IMR-90 (cell line): Measurements from ENCODE around the gene C17orf50. TPM values are rescaled to one million over a fixed set of nuclear protein-coding genes. Genes with fewer than 3 reads are reported as not detected.

Experiments
- ATAC-seq: fragments of 200-7000 bp; cut with Tn5 transposase; 2 replicates; pipeline ENCODE4 v1.9.1; 2020; ENCODE audit warnings: low read depth, mild to moderate bottlenecking, moderate library complexity
- BruUV-seq: library from RNA; stranded (reverse); fragments of 400-500 nt; replicated peaks from 2 replicates; lab custom pipeline; 2021; lab: Mats Ljungman, UMichigan
- CTCF ChIA-PET: fragments of 300-600 bp; formaldehyde crosslinking; extraction: SDS; loops from one replicate; lab custom pipeline; 2021; ENCODE audit warnings: antibody characterized with exemption; lab: Yijun Ruan, JAX
- POLR2A ChIA-PET: fragments of 300-600 bp; sonication (Branson Sonifier 250); formaldehyde crosslinking; loops from one replicate; lab custom pipeline; 2022; ENCODE audit warnings: antibody characterized with exemption; ENCODE audit not compliant: unreplicated experiment; lab: Charles Lee
- DNase-seq: peaks from one replicate; pipeline ENCODE4 v3.0.0; 2013
- H2AFZ ChIP-seq: replicated peaks from 2 replicates; pipeline ENCODE3; 2013; ENCODE audit warnings: low read length, mild to moderate bottlenecking; ENCODE audit not compliant: poor library complexity
- H2AK5ac ChIP-seq: 2 replicates; pipeline ENCODE4 v1.6.1; 2013; ENCODE audit warnings: low read depth, low read length, inconsistent platforms
- H2AK9ac ChIP-seq: replicated peaks from 2 replicates; pipeline ENCODE3; 2013; ENCODE audit warnings: mild to moderate bottlenecking, low read depth, low read length, moderate library complexity; ENCODE audit not compliant: poor library complexity
- H2BK120ac ChIP-seq: 2 replicates; pipeline ENCODE4 v1.6.1; 2013; ENCODE audit warnings: low read depth, low read length, inconsistent platforms
- H2BK15ac ChIP-seq: 3 replicates; pipeline ENCODE4 v1.6.1; 2013; ENCODE audit warnings: low read depth, low read length, inconsistent platforms
- H2BK20ac ChIP-seq: 2 replicates; pipeline ENCODE4 v1.6.1; 2013; ENCODE audit warnings: low read depth, mild to moderate bottlenecking, inconsistent platforms, low read length, moderate library complexity
- H2BK5ac ChIP-seq: 2 replicates; pipeline ENCODE4 v1.6.1; 2013; ENCODE audit warnings: mild to moderate bottlenecking, low read depth, low read length, inconsistent platforms; ENCODE audit not compliant: poor library complexity, severe bottlenecking
- H3K14ac ChIP-seq: replicated peaks from 2 replicates; pipeline ENCODE4 v1.6.1; 2013; ENCODE audit warnings: low read depth, low read length, inconsistent platforms
- H3K18ac ChIP-seq: 2 replicates; pipeline ENCODE4 v1.6.1; 2013; ENCODE audit warnings: low read depth, low read length, control low read depth
- H3K23ac ChIP-seq: 2 replicates; pipeline ENCODE4 v1.6.1; 2013; ENCODE audit warnings: low read depth, low read length, inconsistent platforms
- H3K27ac ChIP-seq: 2 replicates; pipeline ENCODE4 v1.5.1; 2013; ENCODE audit warnings: mild to moderate bottlenecking, control low read depth, low read length; ENCODE audit not compliant: insufficient read depth
- H3K27me3 ChIP-seq: 2 replicates; pipeline ENCODE4 v1.6.1; 2013; ENCODE audit warnings: low read length; ENCODE audit not compliant: control insufficient read depth, insufficient read depth
- H3K36me3 ChIP-seq: 2 replicates; pipeline ENCODE4 v1.6.1; 2013; ENCODE audit warnings: low read length, mixed read lengths; ENCODE audit not compliant: control insufficient read depth, insufficient read depth
- H3K4ac ChIP-seq: 2 replicates; pipeline ENCODE4 v1.6.1; 2013; ENCODE audit warnings: low read depth, low read length, inconsistent platforms
- H3K4me1 ChIP-seq: 2 replicates; pipeline ENCODE4 v1.6.1; 2013; ENCODE audit warnings: low read length, mixed read lengths; ENCODE audit not compliant: control insufficient read depth, insufficient read depth
- H3K4me2 ChIP-seq: 2 replicates; pipeline ENCODE4 v1.6.1; 2013; ENCODE audit warnings: low read depth, mild to moderate bottlenecking, control low read depth, low read length, moderate library complexity
- H3K4me3 ChIP-seq: 2 replicates; pipeline ENCODE4 v1.5.1; 2013; ENCODE audit warnings: low read depth, mild to moderate bottlenecking, control low read depth, low read length, moderate library complexity; ENCODE audit not compliant: insufficient read depth
- H3K56ac ChIP-seq: 2 replicates; pipeline ENCODE4 v1.6.1; 2013; ENCODE audit warnings: low read length, inconsistent platforms; ENCODE audit not compliant: insufficient read depth; ENCODE audit errors: extremely low read depth
- H3K79me1 ChIP-seq, 2 experiments: 2 replicates each; pipeline ENCODE4 v1.6.1; 2013; ENCODE audit warnings: low read length in 2 of 2, inconsistent platforms in 1 of 2, low read depth in 1 of 2
- H3K9ac ChIP-seq: 2 replicates; pipeline ENCODE4 v1.6.1; 2013; ENCODE audit warnings: low read depth, low read length, control low read depth
- H3K9me1 ChIP-seq: 2 replicates; pipeline ENCODE4 v1.6.1; 2013; ENCODE audit warnings: low read length, inconsistent platforms; ENCODE audit not compliant: insufficient read depth
- H3K9me3 ChIP-seq: 2 replicates; pipeline ENCODE4 v1.6.1; 2013; ENCODE audit warnings: low read length; ENCODE audit not compliant: control insufficient read depth, insufficient read depth
- H4K20me1 ChIP-seq: 2 replicates; pipeline ENCODE4 v1.6.1; 2013; ENCODE audit warnings: low read length, inconsistent platforms; ENCODE audit not compliant: insufficient read depth
- H4K5ac ChIP-seq: 2 replicates; pipeline ENCODE4 v1.6.1; 2013; ENCODE audit warnings: mild to moderate bottlenecking, low read depth, low read length, control low read depth
- H4K8ac ChIP-seq, 2 experiments: 2 replicates each; pipeline ENCODE4 v1.6.1; 2013; ENCODE audit warnings: low read depth in 2 of 2, low read length in 2 of 2, control low read depth in 1 of 2, inconsistent platforms in 1 of 2
- H4K91ac ChIP-seq: 2 replicates; pipeline ENCODE4 v1.6.1; 2013; ENCODE audit warnings: low read depth, low read length, inconsistent platforms; ENCODE audit not compliant: insufficient read depth
- CHD1 ChIP-seq: IDR thresholded peaks from 2 replicates; pipeline ENCODE4 v1.6.1; 2012; ENCODE audit warnings: low read depth, low read length, improper control_type of control experiment
- MAZ ChIP-seq: IDR thresholded peaks from 2 replicates; pipeline ENCODE4 v1.6.1; 2012; ENCODE audit warnings: low read depth, mild to moderate bottlenecking, low read length, improper control_type of control experiment, moderate library complexity, borderline replicate concordance
- NFE2L2 ChIP-seq: fragments of 150-350 bp; IDR thresholded peaks from 2 replicates; pipeline ENCODE4 v1.6.1; 2016; ENCODE audit warnings: low read depth, mild to moderate bottlenecking, low read length
- POLR2A ChIP-seq: IDR thresholded peaks from 2 replicates; pipeline ENCODE4 v1.6.1; 2012; ENCODE audit warnings: mild to moderate bottlenecking, low read depth, low read length
- RCOR1 ChIP-seq: IDR thresholded peaks from 2 replicates; pipeline ENCODE4 v1.6.1; 2012; ENCODE audit warnings: mild to moderate bottlenecking, low read length, improper control_type of control experiment; ENCODE audit not compliant: insufficient replicate concordance
- WGBS, 2 experiments: methylation state at CpG; one replicate each; pipeline versions ENCODE4 v1.1.5 to v1.1.7; 2013; ENCODE audit warnings: missing lambda C conversion rate in 2 of 2; ENCODE audit not compliant: insufficient read length in 1 of 2; ENCODE audit errors: extremely low coverage in 2 of 2; 5-methylcytosine and 5-hydroxymethylcytosine counted together
- dilution Hi-C: fragments of 300-500 bp; cut with HindIII; formaldehyde crosslinking; loops from one replicate; pipeline ENCODE4 v1.14.3; 2018; ENCODE audit warnings: low sequenced_read_pairs; ENCODE audit not compliant: unreplicated experiment
- in situ Hi-C: fragments of 300-500 bp; cut with MboI; formaldehyde crosslinking; loops from 3 replicates; pipeline ENCODE4 v1.14.3; 2019; ENCODE audit warnings: low sequenced_read_pairs, inconsistent platforms, mixed read lengths
- intact Hi-C: fragments of 100-400 bp; cut with micrococcal nuclease; formaldehyde crosslinking; loops from 2 replicates; pipeline ENCODE4 v1.10.0; 2022
- polyA plus RNA-seq, 3 experiments: library from polyadenylated mRNA; depleted of rRNA; stranded (reverse); fragments of >200 nt; gene quantifications; 2 replicates each; pipeline ENCODE4 v1.2.3, GENCODE V29; 2012; ENCODE audit warnings: low replicate concordance in 1 of 3
- total RNA-seq: library from RNA; depleted of rRNA; stranded (reverse); fragments of >200 nt; gene quantifications from 2 replicates; pipeline ENCODE4 v1.2.3, GENCODE V29; 2012

Gene C17orf50
- total and polyA plus RNA-seq, 2 of the 4 experiments (the other 2 are of a cell fraction): not detected

GRCh38 chr17:35773679-35774425 lies 13.2 kb downstream of the C17orf50 start (continued):
- TF ChIP-seq POLR2A: no peak

DNA sequence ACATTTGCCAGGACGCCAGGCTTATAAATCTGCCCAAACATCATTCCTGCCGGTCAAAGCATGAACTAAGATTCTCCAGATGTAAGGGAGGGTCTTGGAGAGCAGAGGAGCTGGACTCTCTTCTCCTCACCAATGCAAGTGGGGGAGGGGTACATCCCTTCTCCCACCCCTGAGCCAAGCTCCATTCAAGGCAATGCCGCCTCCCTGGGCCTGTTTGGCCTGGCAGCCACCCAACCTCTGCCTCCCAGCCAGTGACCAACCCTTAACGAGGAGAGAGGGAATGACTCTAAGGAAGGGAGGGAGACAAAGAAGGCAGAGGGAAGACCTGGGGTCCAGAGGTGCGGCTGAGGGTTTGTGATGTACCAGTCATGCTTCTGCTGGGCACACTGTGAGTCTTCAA lies 13.8 kb downstream of the C17orf50 start:
- Histone ChIP-seq H3K14ac (no peak overlapping the region), H2AK5ac (peak overlapping the region; percentile 46; the same call in 1 of the 2 replicates), H2BK120ac (no peak overlapping the region), H3K9me1 (peaks cover 16% of the 10 kb centered on the region), H3K4me2 (no peak overlapping the region), H3K4me1 (peaks cover 26% of the 10 kb centered on the region), H3K27ac (no peak overlapping the region), H3K4ac (no peak overlapping the region; the same call in 1 of the 2 replicates), H4K91ac (no peak overlapping the region), H3K79me1 (no peaks in the 10 kb centered on the region), H3K9ac (no peak overlapping the region), H4K5ac (no peak overlapping the region), H3K4me3 (no peak overlapping the region), H3K23ac (no peak overlapping the region), H3K27me3 (peaks cover 27% of the 10 kb centered on the region), H2AFZ (no peak overlapping the region), H3K36me3 (no peaks in the 10 kb centered on the region), H2BK15ac (no peak overlapping the region), H3K18ac (no peak overlapping the region), H4K8ac (no peak overlapping the region; a peak in 1 of 4 replicates), H3K9me3 (no peaks in the 10 kb centered on the region), H2BK20ac (no peak overlapping the region), H2BK5ac (no peak overlapping the region), H3K56ac (no peak overlapping the region), H4K20me1 (no peaks in the 10 kb centered on the region), H2AK9ac (no peak overlapping the region)
- no peak for TF ChIP-seq MAZ
- no peak for TF ChIP-seq NFE2L2
- no peak for TF ChIP-seq RCOR1
- TF ChIP-seq CHD1: no peak
- no CpG with 5 or more reads among the region's 5 CpGs for WGBS, 2 experiments
- BruUV-seq: no TSS peak
- in situ Hi-C loops: no loop called here
- ChIA-PET CTCF (interaction anchor here (2.1 kb wide), 1 partner anchor 11 kb away, joined by 7 read pairs; no protein-coding TSS in a partner anchor), POLR2A (no interaction called here)
- DNase-seq (peak; percentile 21), ATAC-seq (peak; percentile 43)
- intact Hi-C loops: no loop called here
- dilution Hi-C loops: no loop called here
